K562 (cell line): ENCODE results near the gene UQCC5. TPM values are rescaled to one million over a fixed set of nuclear protein-coding genes. Genes with fewer than 3 reads are reported as not detected.

Experiments
- ATAC-seq: fragments of 200-7000 bp; cut with Tn5 transposase; 3 replicates; pipeline ENCODE4 v1.9.1; 2020; ENCODE audit warnings: moderate library complexity
- BruUV-seq: library from RNA; stranded (reverse); fragments of 400-500 nt; replicated peaks from 2 replicates; lab custom pipeline; 2021; lab: Mats Ljungman, UMichigan
- CTCF ChIA-PET: fragments of 300-600 bp; formaldehyde crosslinking; extraction: SDS; loops from one replicate; lab custom pipeline; 2021; ENCODE audit warnings: low intra/inter-chr PET ratio; lab: Yijun Ruan, JAX
- POLR2A ChIA-PET: fragments of 300-600, 350-650 bp; sonication (Branson Sonifier 250); formaldehyde crosslinking; extraction: SDS; loops from one replicate; lab custom pipeline; 2021; ENCODE audit warnings: antibody characterized with exemption, inconsistent platforms; lab: Yijun Ruan, JAX
- DNase-seq, 4 experiments: peaks; one replicate each; pipeline versions ENCODE4 v3.0.0 to v3.0.0-alpha.2; 2011 to 2018; ENCODE audit warnings: low spot score in 3 of 4, mixed read lengths in 3 of 4; ENCODE audit errors: extremely low read depth in 1 of 4
- FAIRE-seq: peaks from 2 replicates; lab custom pipeline; 2011; peaks lifted over from hg19 to GRCh38; lab: Jason Lieb, UNC
- H2AFZ ChIP-seq: 2 replicates; pipeline ENCODE4 v1.6.0; 2011; ENCODE audit warnings: low read depth, low read length, control low read depth, inconsistent platforms
- H3K27ac ChIP-seq: fragments of 200-600 bp; 3 replicates; pipeline ENCODE4 v1.8.0; 2011; ENCODE audit warnings: low read depth, mild to moderate bottlenecking, control low read depth, inconsistent platforms, low read length, moderate library complexity, mixed read lengths; ENCODE audit errors: extremely low read depth
- H3K27me3 ChIP-seq, 2 experiments: fragments of 300-600 bp in 1 of 2; 2 replicates in 1 of 2; 3 replicates in 1 of 2; pipeline versions ENCODE4 v1.6.0 to v1.8.0; 2011; ENCODE audit warnings: inconsistent platforms in 2 of 2, low read length in 2 of 2, mild to moderate bottlenecking in 1 of 2, mixed read lengths in 1 of 2, moderate library complexity in 1 of 2; ENCODE audit not compliant: control insufficient read depth in 2 of 2, insufficient read depth in 2 of 2
- H3K36me3 ChIP-seq: fragments of 300-600 bp; 3 replicates; pipeline ENCODE4 v1.8.0; 2011; ENCODE audit warnings: mild to moderate bottlenecking, low read length, inconsistent platforms; ENCODE audit not compliant: control insufficient read depth, insufficient read depth
- H3K4me1 ChIP-seq, 2 experiments: fragments of 200-600 bp in 1 of 2; replicated peaks in 1 of 2; 2 replicates in 1 of 2; 3 replicates in 1 of 2; pipeline versions ENCODE4 v1.5.1 to v1.8.0; 2011; ENCODE audit warnings: inconsistent platforms in 2 of 2, low read length in 2 of 2, mild to moderate bottlenecking in 1 of 2, mixed read lengths in 1 of 2, moderate library complexity in 1 of 2; ENCODE audit not compliant: control insufficient read depth in 2 of 2, insufficient read depth in 2 of 2
- H3K4me2 ChIP-seq: 2 replicates; pipeline ENCODE4 v1.6.1; 2011; ENCODE audit warnings: low read length, control low read depth, inconsistent platforms, mixed read lengths; ENCODE audit not compliant: insufficient read depth
- H3K4me3 ChIP-seq: fragments of 200-600 bp; sonication (generic), shearing (Covaris generic); 2 replicates; pipeline ENCODE4 v1.5.1; 2016; ENCODE audit warnings: control low read depth, inconsistent platforms
- H3K79me2 ChIP-seq: fragments of 200-600 bp; 3 replicates; pipeline ENCODE4 v1.8.0; 2011; ENCODE audit warnings: low read length, inconsistent platforms; ENCODE audit not compliant: control insufficient read depth, insufficient read depth
- H3K9ac ChIP-seq, 2 experiments: 2 replicates each; pipeline versions ENCODE4 v1.6.0 to v1.6.1; 2011; ENCODE audit warnings: low read depth in 2 of 2, low read length in 2 of 2, control low read depth in 1 of 2, inconsistent platforms in 1 of 2, mild to moderate bottlenecking in 1 of 2, mixed read lengths in 1 of 2; ENCODE audit not compliant: insufficient read depth in 1 of 2
- H3K9me1 ChIP-seq: one replicate; pipeline ENCODE4 v1.6.0; 2011; ENCODE audit warnings: inconsistent platforms, mild to moderate bottlenecking, low read length, moderate library complexity; ENCODE audit not compliant: control insufficient read depth, insufficient read depth
- H3K9me3 ChIP-seq: replicated peaks from 2 replicates; pipeline ENCODE4 v1.5.1; 2011; ENCODE audit warnings: low read depth, low read length, inconsistent platforms; ENCODE audit not compliant: control insufficient read depth, insufficient read depth
- H4K20me1 ChIP-seq: replicated peaks from 2 replicates; pipeline ENCODE4 v1.6.1; 2011; ENCODE audit warnings: low read length, inconsistent platforms, mixed read lengths; ENCODE audit not compliant: control insufficient read depth, insufficient read depth
- ELF1 ChIP-seq: fragments of 200-800 bp; sonication (Bioruptor generic); IDR thresholded peaks from 2 replicates; pipeline ENCODE4 v1.6.1; 2016; ENCODE audit warnings: missing genetic modification characterization, missing compliant biosample characterization
- KLF1 ChIP-seq: fragments of 450-650 bp; IDR thresholded peaks from 2 replicates; pipeline ENCODE4 v1.6.1; 2016; ENCODE audit warnings: missing genetic modification characterization, missing compliant biosample characterization
- SAFB ChIP-seq: fragments of 200-400 bp; formaldehyde crosslinking; IDR thresholded peaks from 2 replicates; pipeline ENCODE4 v1.6.1; 2017; ENCODE audit warnings: low read depth, low read length, borderline replicate concordance
- WHSC1 ChIP-seq: IDR thresholded peaks from one replicate; pipeline ENCODE4 v1.6.1; 2012; ENCODE audit warnings: low read length, control low read depth, inconsistent platforms
- ZNF354B ChIP-seq: fragments of 250-450 bp; sonication (Bioruptor Pico); IDR thresholded peaks from 2 replicates; pipeline ENCODE4 v1.4.0; 2020
- WGBS: fragments of 100-300 bp; shearing (Covaris generic); methylation state at CpG from one replicate; pipeline ENCODE4 v1.1.6; 2016; ENCODE audit warnings: low coverage, mixed read lengths; ENCODE audit not compliant: insufficient coverage; ENCODE audit errors: missing lambda C conversion rate; 5-methylcytosine and 5-hydroxymethylcytosine counted together
- in situ Hi-C: fragments of 300-500 bp; cut with MboI; formaldehyde crosslinking; loops from 4 replicates; pipeline ENCODE4 v1.15.0; 2018; ENCODE audit warnings: inconsistent platforms, mixed read lengths
- intact Hi-C: fragments of 100-400 bp; cut with micrococcal nuclease; formaldehyde crosslinking; loops from 2 replicates; pipeline ENCODE4 v1.14.2; 2022
- polyA plus RNA-seq, 8 experiments: library from polyadenylated mRNA; depleted of rRNA in 4 of 8; stranded (reverse) in 5 of 8; unstranded in 3 of 8; fragments of >200 nt; fragmentation: Nextera tagmentation in 2 of 8; fragmentation: Illumina TruSeq in 1 of 8; extraction: Ambion mirVana in 2 of 8; extraction: Trizol in 1 of 8; gene quantifications; 2 replicates each; pipeline versions ENCODE4 v1.2.1 to v1.2.3, GENCODE V29; 2011 to 2014; ENCODE audit warnings: inconsistent platforms in 1 of 8, missing spikeins in 1 of 8
- total RNA-seq, 7 experiments: library from RNA; depleted of rRNA in 6 of 7; stranded (reverse); fragments of >200 nt in 6 of 7; fragmentation: Illumina TruSeq in 2 of 7; extraction: Trizol in 2 of 7; gene quantifications; 2 replicates each; pipeline versions ENCODE4 v1.2.1 to v1.2.3, GENCODE V29; 2011 to 2021; ENCODE audit warnings: low replicate concordance in 1 of 7
- TF ChIP-seq, protein P1 (sequence below): IDR thresholded peaks from 2 replicates; pipeline ENCODE4 v1.6.1; 2016; ENCODE audit warnings: missing genetic modification characterization, missing compliant biosample characterization

Gene UQCC5
- total and polyA plus RNA-seq, 9 of the 15 experiments (the other 6 are each of a cell fraction or from before 2014, with no cell fraction given): 10.2 to 55.4 (median 33.8) TPM

DNA sequence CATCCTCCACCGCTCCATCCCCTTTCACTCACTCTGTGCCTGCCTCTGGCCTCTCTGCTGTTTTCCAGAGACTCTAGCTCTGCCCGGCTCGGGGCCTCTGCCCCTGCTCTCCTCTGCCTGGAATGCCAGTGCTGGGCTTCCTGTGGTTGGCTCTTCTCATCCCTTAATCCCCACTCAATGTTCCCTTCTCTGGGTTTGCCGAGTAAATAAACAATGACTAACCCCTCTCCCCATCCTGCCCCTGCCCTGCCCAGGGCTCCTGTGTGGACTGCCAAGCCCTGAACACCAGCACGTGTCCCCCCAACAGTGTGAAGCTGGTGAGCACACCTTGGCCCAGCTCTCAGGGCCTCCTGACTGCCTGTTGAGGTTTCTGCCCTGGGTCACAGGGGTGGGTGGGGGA, 29.0 kb upstream of the UQCC5 start:
- no peaks in the 10 kb centered on the region for H4K20me1 ChIP-seq
- no peaks in the 10 kb centered on the region for H3K79me2 ChIP-seq
- in situ Hi-C loops: no loop called here
- POLR2A ChIA-PET: no interaction called here
- no peak for DNase-seq
- no peak overlapping the region for H3K27ac ChIP-seq
- peaks cover 0 to 20% of the 10 kb centered on the region in 2 experiments; a peak in 2 of 5 replicates for H3K27me3 ChIP-seq
- TF ChIP-seq SAFB (no peak), KLF1 (no peak), WHSC1 (no peak), ZNF354B (CRISPR knock-in tag) (no peak), ELF1 (tag) (no peak)
- TF ChIP-seq, protein P1, sequence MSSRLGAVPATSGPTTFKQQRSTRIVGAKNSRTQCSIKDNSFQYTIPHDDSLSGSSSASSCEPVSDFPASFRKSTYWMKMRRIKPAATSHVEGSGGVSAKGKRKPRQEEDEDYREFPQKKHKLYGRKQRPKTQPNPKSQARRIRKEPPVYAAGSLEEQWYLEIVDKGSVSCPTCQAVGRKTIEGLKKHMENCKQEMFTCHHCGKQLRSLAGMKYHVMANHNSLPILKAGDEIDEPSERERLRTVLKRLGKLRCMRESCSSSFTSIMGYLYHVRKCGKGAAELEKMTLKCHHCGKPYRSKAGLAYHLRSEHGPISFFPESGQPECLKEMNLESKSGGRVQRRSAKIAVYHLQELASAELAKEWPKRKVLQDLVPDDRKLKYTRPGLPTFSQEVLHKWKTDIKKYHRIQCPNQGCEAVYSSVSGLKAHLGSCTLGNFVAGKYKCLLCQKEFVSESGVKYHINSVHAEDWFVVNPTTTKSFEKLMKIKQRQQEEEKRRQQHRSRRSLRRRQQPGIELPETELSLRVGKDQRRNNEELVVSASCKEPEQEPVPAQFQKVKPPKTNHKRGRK (tag): no peak
- TF ChIP-seq, all 486 proteins: peak for 0
- no TSS peak for BruUV-seq
- Histone ChIP-seq H3K4me3 (no peak overlapping the region), H2AFZ (no peak overlapping the region), H3K36me3 (no peaks in the 10 kb centered on the region), H3K4me2 (no peak overlapping the region), H3K9ac (no peak overlapping the region; a peak in 1 of 4 replicates), H3K9me3 (no peaks in the 10 kb centered on the region), H3K9me1 (no peaks in the 10 kb centered on the region), H3K4me1 (peaks cover 0 to 36% of the 10 kb centered on the region in 2 experiments; a peak in 2 of 5 replicates)
- WGBS: 0% methylated on average over 2 of the region's 5 CpGs
- FAIRE-seq: no peak
- CTCF ChIA-PET: no interaction called here
- intact Hi-C loops: no loop called here
- ATAC-seq: no peak
